GM19239 (cell line): Measurements from ENCODE around the gene CLTRN.
"Not testable (repeated sequence)": the region's sequence is repeated elsewhere in the genome, so short reads cannot be mapped to it uniquely, and the experiment has no call there.

Experiments used
- DNase-seq: peaks from one replicate; pipeline ENCODE4 v3.0.0; 2011; ENCODE audit warnings: low spot score; ENCODE audit not compliant: insufficient read length
- FAIRE-seq: peaks from 2 replicates; lab custom pipeline; 2011; peaks lifted over from hg19 to GRCh38; lab: Jason Lieb, UNC

Gene CLTRN

GRCh38 chrX:15664487-15665444 is at the start of gene CLTRN:
Gene CLTRN, minus strand, starts transcription at chrX:15664805. Its CDS starts 30 bp downstream, at chrX:15664775.
- no peak for DNase-seq
- FAIRE-seq: no peak

- not testable (repeated sequence) for FAIRE-seq, DNase-seq
Observed at GRCh38 chrX:15704273-15704672, 39.7 kb upstream of the CLTRN start.

- DNase-seq: not testable (repeated sequence)
- FAIRE-seq: peak; percentile 99
Observed at GRCh38 chrX:15703809-15704208, 39.2 kb upstream of the CLTRN start.

- FAIRE-seq (no peak), DNase-seq (no peak)
Observed at GRCh38 chrX:15702488-15703371, 38.1 kb upstream of the CLTRN start.

- DNase-seq (no peak), FAIRE-seq (no peak)
Observed at GRCh38 chrX:15696516-15696915, 31.9 kb upstream of the CLTRN start.

- FAIRE-seq (no peak), DNase-seq (no peak)
Observed at GRCh38 chrX:15694941-15695451, 30.4 kb upstream of the CLTRN start.

- FAIRE-seq (peak; percentile 91), DNase-seq (peak; percentile 5)
Observed at GRCh38 chrX:15686818-15687685, 22.4 kb upstream of the CLTRN start.

- DNase-seq (no peak), FAIRE-seq (no peak)
Observed at GRCh38 chrX:15683193-15683592, 18.6 kb upstream of the CLTRN start.

GRCh38 chrX:15681433-15681832 is 16.8 kb upstream of the CLTRN start:
- DNase-seq (no peak), FAIRE-seq (no peak)

- DNase-seq: no peak
- peak; percentile 86 for FAIRE-seq
Observed at GRCh38 chrX:15680401-15680800, 15.8 kb upstream of the CLTRN start.

GRCh38 chrX:15679246-15679645 is 14.6 kb upstream of the CLTRN start:
- DNase-seq (no peak), FAIRE-seq (no peak)

GRCh38 chrX:15678339-15678738 is 13.7 kb upstream of the CLTRN start:
- no peak for DNase-seq
- no peak for FAIRE-seq

- DNase-seq: no peak
- FAIRE-seq: no peak
Observed at GRCh38 chrX:15676886-15677285, 12.3 kb upstream of the CLTRN start.

GRCh38 chrX:15675490-15675921 is 10.9 kb upstream of the CLTRN start:
- FAIRE-seq (peak; percentile 94), DNase-seq (peak; percentile 12)

- FAIRE-seq: no peak
- peak; percentile 36 for DNase-seq
Observed at GRCh38 chrX:15674841-15675489, 10.4 kb upstream of the CLTRN start.

GRCh38 chrX:15674514-15674840 is 9.9 kb upstream of the CLTRN start:
- DNase-seq: no peak

GRCh38 chrX:15673970-15674369 is 9.4 kb upstream of the CLTRN start:
- FAIRE-seq: no peak
- no peak for DNase-seq

More at GRCh38 chrX:15674514-15674840, 9.9 kb upstream of the CLTRN start:
- no peak for FAIRE-seq

- DNase-seq (no peak), FAIRE-seq (no peak)
Observed at GRCh38 chrX:15672881-15673280, 8.3 kb upstream of the CLTRN start.

GRCh38 chrX:15663439-15663838 is 1.2 kb downstream of the CLTRN start:
- DNase-seq (no peak), FAIRE-seq (no peak)
